CD4-positive, alpha-beta T cell (primary cell): ENCODE data around the gene ANO2. TPM values are rescaled to one million over a fixed set of nuclear protein-coding genes. Genes with fewer than 3 reads are reported as not detected.

Experiments
- ATAC-seq: fragments of 200-7000 bp; cut with Tn5 transposase; one replicate; pipeline ENCODE4 v1.10.0; 2022; ENCODE audit warnings: mild to moderate bottlenecking; ENCODE audit not compliant: poor library complexity
- CTCF ChIA-PET: fragments of 350-600 bp; sonication (Branson Sonifier 250); formaldehyde crosslinking; loops from one replicate; lab custom pipeline; 2021; ENCODE audit warnings: antibody characterized with exemption, inconsistent platforms; lab: Charles Lee
- POLR2A ChIA-PET: fragments of 350-600 bp; sonication (Branson Sonifier 250); formaldehyde crosslinking; loops from one replicate; lab custom pipeline; 2021; ENCODE audit warnings: antibody characterized with exemption, inconsistent platforms; lab: Charles Lee
- DNase-seq, 14 experiments: peaks; one replicate each; pipeline ENCODE4 v3.0.0-alpha.2; 2013 to 2020; ENCODE audit warnings: mixed read lengths in 2 of 14
- H3K27ac ChIP-seq, 2 donors: one replicate each; pipeline versions ENCODE4 v1.5.1 to v1.7.0; 2013; ENCODE audit warnings: low read length in 2 of 2, low read depth in 1 of 2, mild to moderate bottlenecking in 1 of 2
- H3K27me3 ChIP-seq, 2 experiments: 1 replicate in 1 of 2; 2 replicates in 1 of 2; pipeline versions ENCODE4 v1.6.1 to v1.7.0; 2013; ENCODE audit warnings: low read length in 2 of 2, control low read depth in 1 of 2, mild to moderate bottlenecking in 1 of 2, moderate library complexity in 1 of 2; ENCODE audit not compliant: insufficient read depth in 2 of 2, control insufficient read depth in 1 of 2
- H3K36me3 ChIP-seq: one replicate; pipeline ENCODE4 v1.6.1; 2013; ENCODE audit warnings: low read length, control low read depth; ENCODE audit not compliant: insufficient read depth
- H3K4me1 ChIP-seq: one replicate; pipeline ENCODE4 v1.6.1; 2013; ENCODE audit warnings: low read length, control low read depth; ENCODE audit not compliant: insufficient read depth
- H3K4me3 ChIP-seq: one replicate; pipeline ENCODE4 v1.5.1; 2013; ENCODE audit warnings: mild to moderate bottlenecking, low read length, moderate library complexity
- H3K9me3 ChIP-seq, 2 experiments: 1 replicate in 1 of 2; 2 replicates in 1 of 2; pipeline versions ENCODE4 v1.6.1 to v1.7.0; 2013; ENCODE audit warnings: low read length in 2 of 2, mild to moderate bottlenecking in 2 of 2, control low read depth in 1 of 2, moderate library complexity in 1 of 2; ENCODE audit not compliant: control insufficient read depth in 1 of 2, insufficient read depth in 1 of 2
- H3K27ac Mint-ChIP-seq: one replicate; pipeline ENCODE4 v1.8.0; 2020; ENCODE audit warnings: mixed read lengths
- H3K27me3 Mint-ChIP-seq: one replicate; pipeline ENCODE4 v1.8.0; 2021; ENCODE audit warnings: mixed read lengths
- H3K36me3 Mint-ChIP-seq: one replicate; pipeline ENCODE4 v1.8.0; 2021; ENCODE audit warnings: low read depth, mixed read lengths
- H3K4me1 Mint-ChIP-seq: one replicate; pipeline ENCODE4 v1.8.0; 2021; ENCODE audit warnings: low read depth, mixed read lengths
- H3K4me3 Mint-ChIP-seq: one replicate; pipeline ENCODE4 v1.8.0; 2020; ENCODE audit warnings: mild to moderate bottlenecking, mixed read lengths
- H3K9me3 Mint-ChIP-seq: one replicate; pipeline ENCODE4 v1.8.0; 2020; ENCODE audit warnings: mixed read lengths
- intact Hi-C, 2 experiments: fragments of 100-400 bp; cut with DNase I in 1 of 2; cut with micrococcal nuclease in 1 of 2; formaldehyde crosslinking; loops; one replicate each; pipeline versions ENCODE4 v1.15.1 to v1.9.0; 2023 to 2025; cut with DNase I, micrococcal nuclease
- total RNA-seq, 174 experiments: library from RNA in 2 of 174; stranded (reverse) in 2 of 174; gene quantifications; one replicate each; pipeline ENCODE4 v1.2.3 and lab custom pipeline; 2021 to 2026
- TF ChIP-seq, protein P1 (sequence below): fragments of 200-600 bp; IDR thresholded peaks from one replicate; pipeline ENCODE4 v1.8.0; 2022; ENCODE audit warnings: antibody characterized with exemption, mild to moderate bottlenecking

The ANO2 gene
- total RNA-seq, 2 experiments from 2014 or later = not detected

DNA sequence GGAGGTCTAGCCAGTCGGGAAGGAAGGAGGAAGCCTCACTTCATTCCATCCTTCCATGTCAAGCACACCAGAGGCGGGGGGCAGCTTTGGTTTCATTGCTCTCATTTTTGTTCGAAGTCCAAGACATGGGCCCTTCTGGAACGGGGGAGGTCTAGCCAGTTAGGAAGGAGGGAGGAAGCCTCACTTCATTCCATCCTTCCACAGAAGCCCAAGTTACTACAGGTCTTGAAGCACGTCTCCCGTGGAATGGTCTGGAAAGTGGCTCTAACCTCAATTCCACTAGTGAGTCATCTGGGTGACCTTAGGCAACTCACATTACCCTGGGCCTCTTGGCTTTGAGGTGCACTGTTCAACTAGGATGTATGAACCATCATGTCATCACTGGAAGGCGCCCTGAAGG lies 356.9 kb downstream of the ANO2 start:
- H3K9me3 Mint-ChIP-seq = no peaks in the 10 kb centered on the region
- ChIA-PET CTCF (no interaction called here), POLR2A (no interaction called here)
- no peak for ATAC-seq
- Histone ChIP-seq H3K27ac (no peak overlapping the region), H3K36me3 (no peaks in the 10 kb centered on the region), H3K27me3 (peaks cover 0 to 2% of the 10 kb centered on the region in 2 experiments), H3K4me3 (no peak overlapping the region), H3K9me3 (peaks cover 0 to 5% of the 10 kb centered on the region in 2 experiments), H3K4me1 (no peaks in the 10 kb centered on the region)
- intact Hi-C loops = no loop called here
- H3K4me3 Mint-ChIP-seq = no peak overlapping the region
- H3K27me3 Mint-ChIP-seq = peaks cover 8% of the 10 kb centered on the region
- DNase-seq = no peak
- no peaks in the 10 kb centered on the region for H3K36me3 Mint-ChIP-seq
- no peaks in the 10 kb centered on the region for H3K4me1 Mint-ChIP-seq
- TF ChIP-seq, protein P1, sequence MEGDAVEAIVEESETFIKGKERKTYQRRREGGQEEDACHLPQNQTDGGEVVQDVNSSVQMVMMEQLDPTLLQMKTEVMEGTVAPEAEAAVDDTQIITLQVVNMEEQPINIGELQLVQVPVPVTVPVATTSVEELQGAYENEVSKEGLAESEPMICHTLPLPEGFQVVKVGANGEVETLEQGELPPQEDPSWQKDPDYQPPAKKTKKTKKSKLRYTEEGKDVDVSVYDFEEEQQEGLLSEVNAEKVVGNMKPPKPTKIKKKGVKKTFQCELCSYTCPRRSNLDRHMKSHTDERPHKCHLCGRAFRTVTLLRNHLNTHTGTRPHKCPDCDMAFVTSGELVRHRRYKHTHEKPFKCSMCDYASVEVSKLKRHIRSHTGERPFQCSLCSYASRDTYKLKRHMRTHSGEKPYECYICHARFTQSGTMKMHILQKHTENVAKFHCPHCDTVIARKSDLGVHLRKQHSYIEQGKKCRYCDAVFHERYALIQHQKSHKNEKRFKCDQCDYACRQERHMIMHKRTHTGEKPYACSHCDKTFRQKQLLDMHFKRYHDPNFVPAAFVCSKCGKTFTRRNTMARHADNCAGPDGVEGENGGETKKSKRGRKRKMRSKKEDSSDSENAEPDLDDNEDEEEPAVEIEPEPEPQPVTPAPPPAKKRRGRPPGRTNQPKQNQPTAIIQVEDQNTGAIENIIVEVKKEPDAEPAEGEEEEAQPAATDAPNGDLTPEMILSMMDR = no peak
- H3K27ac Mint-ChIP-seq = no peak overlapping the region

DNA sequence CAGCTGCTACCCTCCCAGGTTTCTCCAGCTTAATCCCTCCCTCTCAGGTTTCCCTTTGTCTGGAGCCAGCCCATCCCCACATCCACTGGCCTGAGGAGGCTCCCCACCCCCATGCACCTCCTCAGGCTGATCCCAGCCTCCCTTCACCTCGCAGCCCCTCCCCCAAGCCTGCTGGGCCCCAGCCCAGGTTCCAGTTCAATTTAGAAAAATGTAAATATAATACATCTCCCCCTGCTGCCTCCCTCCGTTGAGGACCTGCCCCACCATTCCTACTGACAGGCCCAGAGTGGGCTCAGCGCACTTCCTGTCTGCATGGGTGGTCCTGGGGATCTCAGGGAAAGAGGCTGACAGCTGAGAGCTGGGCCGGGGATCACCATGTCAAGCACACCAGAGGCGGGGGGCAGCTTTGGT lies 357.3 kb downstream of the ANO2 start:
- ChIA-PET POLR2A (no interaction called here), CTCF (no interaction called here)
- H3K9me3 Mint-ChIP-seq = no peaks in the 10 kb centered on the region
- intact Hi-C loops = no loop called here
- H3K36me3 Mint-ChIP-seq = no peaks in the 10 kb centered on the region
- Histone ChIP-seq H3K9me3 (peaks cover 0 to 5% of the 10 kb centered on the region in 2 experiments), H3K27me3 (peaks cover 0 to 2% of the 10 kb centered on the region in 2 experiments), H3K27ac (no peak overlapping the region), H3K36me3 (no peaks in the 10 kb centered on the region), H3K4me3 (no peak overlapping the region), H3K4me1 (no peaks in the 10 kb centered on the region)
- H3K27ac Mint-ChIP-seq = no peak overlapping the region
- no peak overlapping the region for H3K4me3 Mint-ChIP-seq
- no peak for DNase-seq
- peaks cover 11% of the 10 kb centered on the region for H3K27me3 Mint-ChIP-seq
- H3K4me1 Mint-ChIP-seq = no peaks in the 10 kb centered on the region
- TF ChIP-seq, protein P1 = no peak
- no peak for ATAC-seq

DNA sequence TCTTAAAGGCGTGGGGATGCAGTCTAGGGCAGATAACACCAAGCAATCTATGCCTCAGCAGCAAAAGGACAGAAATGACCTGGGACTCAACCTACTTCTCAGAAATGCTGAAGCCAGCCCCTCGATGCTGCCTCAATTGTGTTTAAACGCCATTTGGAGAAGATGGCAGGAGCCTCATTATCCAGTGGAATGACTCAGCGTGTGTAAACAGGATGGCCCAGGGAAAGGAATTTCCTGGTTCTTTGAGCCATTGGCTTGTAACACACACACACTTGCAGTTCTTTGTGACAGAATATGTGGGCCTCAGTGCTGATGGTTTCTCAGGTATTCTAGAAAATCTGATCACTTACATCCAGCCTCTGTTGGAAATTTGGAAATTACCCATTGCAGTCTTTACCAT lies 358.9 kb downstream of the ANO2 start:
- no peak overlapping the region for H3K4me3 Mint-ChIP-seq
- Histone ChIP-seq H3K4me3 (no peak overlapping the region), H3K9me3 (peaks cover 0 to 5% of the 10 kb centered on the region in 2 experiments), H3K4me1 (no peaks in the 10 kb centered on the region), H3K27ac (no peak overlapping the region), H3K36me3 (no peaks in the 10 kb centered on the region), H3K27me3 (peaks cover 0 to 2% of the 10 kb centered on the region in 2 experiments)
- H3K9me3 Mint-ChIP-seq = no peaks in the 10 kb centered on the region
- ATAC-seq = no peak
- ChIA-PET POLR2A (no interaction called here), CTCF (no interaction called here)
- no peak overlapping the region for H3K27ac Mint-ChIP-seq
- H3K27me3 Mint-ChIP-seq = peaks cover 12% of the 10 kb centered on the region
- TF ChIP-seq, protein P1 = no peak
- intact Hi-C loops = no loop called here
- H3K36me3 Mint-ChIP-seq = no peaks in the 10 kb centered on the region
- H3K4me1 Mint-ChIP-seq = no peaks in the 10 kb centered on the region
- no peak for DNase-seq
